HG03469 (cell line): ENCODE measurements around the gene TXNRD2.
"Not testable (repeated sequence)": the region's sequence is repeated elsewhere in the genome, so short reads cannot be mapped to it uniquely, and the experiment has no call there.

ENCODE experiments used
- ATAC-seq: cut with Tn5 transposase; IDR thresholded peaks from one replicate; pipeline ENCODE4 v1.9.1; 2021; ENCODE audit warnings: mild to moderate bottlenecking, moderate library complexity, moderate number of reproducible peaks; ENCODE audit not compliant: unreplicated experiment

TXNRD2 gene

DNA sequence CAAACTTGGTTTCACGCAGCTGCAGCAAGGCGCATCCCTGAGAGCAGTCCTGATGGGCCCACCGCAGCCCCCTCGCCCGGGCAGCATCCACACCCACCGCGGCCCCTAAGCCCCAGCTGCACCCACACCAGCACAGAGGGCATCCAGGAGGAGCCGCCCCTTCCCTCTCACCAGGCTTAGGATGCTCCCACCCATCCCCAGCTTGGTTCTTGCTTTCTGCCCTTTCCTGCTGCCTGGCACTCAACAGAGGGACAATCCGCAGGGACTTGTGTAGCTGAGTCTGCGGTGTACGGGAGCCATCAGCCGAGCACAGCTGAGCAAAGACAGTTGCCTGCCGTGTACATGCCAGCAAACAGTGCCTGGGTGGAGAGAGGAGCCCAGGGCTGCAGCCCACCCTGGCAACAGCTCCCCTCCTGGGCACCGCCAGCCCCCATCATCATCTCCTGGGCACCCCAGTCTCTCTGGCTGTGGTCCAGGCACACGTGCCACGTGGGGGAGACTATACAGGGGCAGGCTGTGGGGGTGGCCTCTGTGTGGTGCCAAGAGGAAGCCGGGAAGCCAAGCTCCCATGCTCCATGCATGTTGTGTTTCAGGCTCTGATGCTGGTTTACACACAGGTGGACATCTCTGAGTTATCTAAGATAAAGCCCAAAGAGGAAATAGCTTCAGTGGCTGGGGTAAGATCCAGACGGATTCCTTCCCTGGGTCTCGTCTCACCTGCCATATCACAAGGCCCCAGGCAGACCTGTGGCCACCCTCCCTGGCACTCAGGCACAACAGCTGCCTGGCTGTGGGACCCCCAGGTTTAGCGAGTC, 50.9 kb downstream of the TXNRD2 start:
- no peak for ATAC-seq

- ATAC-seq, result no peak
Observed at GRCh38 chr22:19889951-19890350, 51.7 kb downstream of the TXNRD2 start.

GRCh38 chr22:19888131-19888746, 53.4 kb downstream of the TXNRD2 start:
- ATAC-seq, result no peak

DNA sequence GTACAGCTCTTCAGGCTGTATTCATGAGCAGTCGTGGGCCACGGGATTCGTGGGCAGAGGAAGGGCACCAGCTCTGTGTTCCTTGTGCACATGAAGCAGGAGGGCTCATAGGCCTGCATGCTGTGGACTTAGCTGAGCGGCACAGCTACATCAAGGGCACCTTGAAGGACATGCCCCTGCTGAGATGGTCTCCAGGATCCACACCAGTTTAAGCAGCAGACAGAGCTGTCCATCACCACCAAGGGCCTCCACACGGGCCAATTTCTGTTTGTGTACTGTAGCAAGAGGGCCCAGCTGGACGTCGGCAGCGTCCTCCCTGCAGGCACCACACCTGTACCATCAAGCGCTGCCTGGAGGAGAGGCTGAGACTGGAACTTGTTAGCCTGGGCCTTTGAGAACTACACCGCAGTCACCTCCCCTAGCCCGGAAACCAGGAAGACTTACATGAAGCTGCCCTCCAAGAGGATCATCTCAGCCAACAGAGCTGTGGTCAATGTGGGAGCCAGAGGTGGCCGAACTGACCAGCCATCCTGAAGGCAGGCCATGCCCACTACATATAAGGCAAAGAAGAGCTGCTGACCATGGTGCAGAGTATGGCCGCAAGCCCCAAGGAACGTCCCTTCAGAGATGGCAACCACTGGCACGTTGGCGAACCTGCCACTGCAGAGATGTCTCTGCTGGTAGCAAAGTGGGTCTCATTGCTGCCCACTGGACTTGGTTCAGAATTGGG, 54.2 kb downstream of the TXNRD2 start:
- ATAC-seq, result no peak

GRCh38 chr22:19886605-19887255, 54.9 kb downstream of the TXNRD2 start:
- no peak for ATAC-seq

GRCh38 chr22:19885841-19886592, 55.6 kb downstream of the TXNRD2 start:
- no peak for ATAC-seq

GRCh38 chr22:19884954-19885751, 56.5 kb downstream of the TXNRD2 start:
- ATAC-seq, result no peak

GRCh38 chr22:19884161-19884953, 57.3 kb downstream of the TXNRD2 start:
- no peak for ATAC-seq

DNA sequence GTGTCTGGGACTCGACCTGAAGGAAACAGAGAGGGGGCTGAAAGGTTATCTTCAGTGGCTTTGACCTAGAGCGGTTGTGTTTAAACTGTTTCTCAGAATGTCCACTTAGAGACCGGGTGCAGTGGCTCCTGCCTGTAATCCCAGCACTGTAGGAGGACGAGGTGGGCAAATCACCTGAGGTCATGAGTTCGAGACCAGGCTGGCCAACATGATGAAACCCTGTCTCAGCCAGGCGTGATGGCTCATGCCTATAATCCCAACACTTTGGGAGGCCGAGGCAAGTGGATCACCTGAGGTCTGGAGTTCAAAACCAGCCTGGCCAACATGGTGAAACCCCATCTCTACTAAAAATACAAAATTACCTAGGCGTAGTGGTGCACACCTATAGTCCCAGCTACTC, 58.2 kb downstream of the TXNRD2 start:
- not testable (repeated sequence) for ATAC-seq

GRCh38 chr22:19882446-19883381, 58.9 kb downstream of the TXNRD2 start:
- ATAC-seq, result no peak

DNA sequence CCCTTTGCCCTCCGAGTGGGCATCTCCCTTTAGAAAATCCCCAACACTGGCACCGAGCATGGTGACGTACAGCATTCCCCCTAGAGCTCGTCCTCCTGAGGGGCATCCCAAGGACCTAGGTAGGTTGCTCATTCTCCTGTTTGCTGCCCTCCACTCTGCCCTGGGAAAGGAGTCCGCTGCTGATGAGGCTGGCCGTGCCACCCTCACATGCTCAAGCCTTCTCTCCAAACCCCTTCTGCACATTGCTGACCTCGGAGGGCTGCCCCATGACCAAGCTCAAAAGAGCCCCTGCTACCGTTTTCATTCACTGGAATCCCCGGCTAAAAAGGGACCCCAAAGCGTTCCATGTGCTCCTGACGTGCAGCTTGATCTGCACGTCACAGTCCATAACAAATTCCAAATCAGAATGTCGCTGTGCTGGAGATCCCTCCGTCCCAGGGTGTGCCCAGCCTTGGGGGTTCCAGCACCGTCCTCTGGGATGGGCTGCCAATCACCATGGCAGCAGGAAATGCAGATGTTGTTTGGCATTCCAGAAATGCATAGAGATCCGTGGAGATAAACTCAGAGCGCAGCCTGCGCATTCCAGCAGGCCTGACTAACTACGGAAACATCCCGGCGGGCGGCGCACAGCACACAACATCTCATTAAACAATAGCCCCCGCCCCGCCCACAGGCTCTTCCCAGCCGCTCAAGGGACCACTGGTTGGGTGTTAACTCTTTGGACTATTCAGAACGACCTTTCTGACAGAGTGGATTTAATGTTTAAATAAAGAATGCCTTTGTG, 60.6 kb downstream of the TXNRD2 start:
- no peak for ATAC-seq

GRCh38 chr22:19879992-19880785, 61.4 kb downstream of the TXNRD2 start:
- no peak for ATAC-seq

GRCh38 chr22:19879643-19879991, 62.0 kb downstream of the TXNRD2 start:
- no peak for ATAC-seq

GRCh38 chr22:19879246-19879570, 62.4 kb downstream of the TXNRD2 start:
- ATAC-seq, result no peak

DNA sequence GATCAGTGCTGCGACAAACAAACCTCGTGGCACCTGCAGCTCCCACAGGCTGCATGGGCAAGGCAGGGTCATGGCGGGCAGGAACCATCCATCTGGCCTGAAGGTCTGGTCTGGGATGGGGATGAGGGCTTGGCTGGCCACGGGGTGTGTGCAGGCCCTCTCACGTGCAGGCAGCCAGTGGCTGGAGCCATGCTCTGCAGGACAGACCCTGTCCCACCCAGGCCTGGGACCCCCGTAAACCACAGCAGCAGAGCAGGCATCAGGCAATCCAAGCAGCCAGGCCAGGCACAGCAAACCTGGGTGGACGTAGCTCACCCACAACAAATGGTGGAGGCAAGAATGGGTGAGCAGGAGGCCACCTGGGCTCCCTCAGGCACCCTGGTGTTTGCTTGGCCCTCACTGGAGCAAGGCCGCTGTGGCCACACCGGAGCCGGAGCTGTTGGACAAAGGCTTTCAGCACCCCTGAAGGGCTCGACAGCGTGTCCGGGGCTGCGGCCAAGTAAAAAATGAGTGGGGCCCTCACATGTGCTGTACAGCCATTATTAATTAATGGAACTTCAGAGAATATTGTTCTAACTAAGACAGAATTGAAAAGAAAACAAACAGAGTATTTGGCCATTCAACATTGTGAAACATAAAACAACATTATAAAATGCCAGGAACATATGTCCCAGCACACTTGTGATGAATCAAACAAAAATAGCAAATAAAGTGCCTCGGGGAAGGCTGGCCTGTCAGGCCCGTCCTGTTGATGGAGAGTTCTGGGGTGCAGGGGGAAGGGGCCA, 63.0 kb downstream of the TXNRD2 start:
- ATAC-seq, result no peak
